Upper lobe of left lung (tissue), 6 donors: Measurements from ENCODE around the gene MAP1B. TPM values are rescaled to one million over a fixed set of nuclear protein-coding genes. Genes with fewer than 3 reads are reported as not detected.

Source experiments
- ATAC-seq, 2 donors: fragments of 200-7000 bp; cut with Tn5 transposase; one replicate each; pipeline ENCODE4 v1.9.1; 2022; ENCODE audit warnings: mild to moderate bottlenecking in 2 of 2, moderate library complexity in 2 of 2; ENCODE audit not compliant: low FRiP score in 2 of 2
- DNase-seq, 2 donors: peaks; one replicate each; pipeline ENCODE4 v3.0.0-alpha.2; 2019 to 2020
- H3K27ac ChIP-seq, 4 donors: fragments of 200-600 bp; sonication (generic); one replicate each; pipeline ENCODE4 v1.5.1; 2016 to 2019
- H3K27me3 ChIP-seq, 4 donors: fragments of 200-600 bp; sonication (generic); one replicate each; pipeline ENCODE4 v1.5.1; 2017 to 2019
- H3K36me3 ChIP-seq, 4 donors: fragments of 200-600 bp; sonication (generic); one replicate each; pipeline ENCODE4 v1.5.1; 2016 to 2019
- H3K4me1 ChIP-seq, 4 donors: fragments of 200-600 bp; sonication (generic); one replicate each; pipeline ENCODE4 v1.5.1; 2018 to 2019
- H3K4me3 ChIP-seq, 4 donors: fragments of 200-600 bp; sonication (generic); one replicate each; pipeline ENCODE4 v1.5.1; 2017 to 2019; ENCODE audit warnings: mild to moderate bottlenecking in 2 of 4, moderate library complexity in 1 of 4
- H3K9me3 ChIP-seq, 4 donors: fragments of 200-600 bp; sonication (generic); one replicate each; pipeline ENCODE4 v1.5.1; 2018 to 2019
- EP300 ChIP-seq, 4 donors: sonication (generic); formaldehyde crosslinking; IDR thresholded peaks; one replicate each; pipeline ENCODE4 v1.5.1; 2017; ENCODE audit warnings: antibody characterized with exemption in 4 of 4, control low read depth in 2 of 4
- POLR2A ChIP-seq, 4 donors: fragments of 450-650 bp; IDR thresholded peaks; one replicate each; pipeline ENCODE4 v1.5.1; 2016 to 2017; ENCODE audit warnings: antibody characterized with exemption in 4 of 4, mild to moderate bottlenecking in 2 of 4
- POLR2AphosphoS5 ChIP-seq, 2 donors: sonication (generic); formaldehyde crosslinking; IDR thresholded peaks; one replicate each; pipeline ENCODE4 v1.5.1; 2017; ENCODE audit warnings: antibody characterized with exemption in 2 of 2
- WGBS, 2 donors: methylation state at CpG; one replicate each; pipeline ENCODE4 v1.1.5; 2017 to 2018; 5-methylcytosine and 5-hydroxymethylcytosine counted together
- total RNA-seq, 6 donors: library from RNA; depleted of rRNA in 4 of 6; stranded (reverse); fragments of >200 nt in 4 of 6; gene quantifications; one replicate each; pipeline versions ENCODE4 v1.1.0 to v1.2.1, GENCODE V29; 2016 to 2021
- TF ChIP-seq, protein P1 (sequence below), 6 experiments: fragments of 450-650 bp in 4 of 6; fragments of 200-600 bp in 2 of 6; sonication (generic) in 2 of 6; IDR thresholded peaks; one replicate each; pipeline ENCODE4 v1.5.1; 2016 to 2019; ENCODE audit warnings: antibody characterized with exemption in 6 of 6
- donor health status: DM: no; HTN: no; CAD: no; lungs with moderate emphysema.
- donor health status: DM: no; HTN: yes; CAD: no; lungs with severe emphysema.

The MAP1B gene
- total RNA-seq, 6 donors from 2014 or later: 21.6 to 59.4 (median 38.0) TPM

GRCh38 chr5:72112389-72112788 lies 5.1 kb downstream of the MAP1B start:
- DNase-seq (no peak), ATAC-seq (no peak)
- peaks cover 6 to 18% (median 16%) of the 10 kb centered on the region in 4 donors for H3K4me1 ChIP-seq
- peaks cover 0 to 13% (median 5%) of the 10 kb centered on the region in 4 donors for H3K27me3 ChIP-seq
- H3K36me3 ChIP-seq: no peaks in the 10 kb centered on the region
- WGBS, 2 donors: 92 to 94% methylated on average over 1 of the region's 1 CpG
- no peaks in the 10 kb centered on the region for H3K9me3 ChIP-seq
- H3K4me3 ChIP-seq: no peak overlapping the region
- no peak overlapping the region for H3K27ac ChIP-seq
- TF ChIP-seq POLR2AphosphoS5 (IDR thresholded peaks at IDR 0.05): no peak
- TF ChIP-seq EP300 (IDR thresholded peaks at IDR 0.05): no peak
- TF ChIP-seq, protein P1, sequence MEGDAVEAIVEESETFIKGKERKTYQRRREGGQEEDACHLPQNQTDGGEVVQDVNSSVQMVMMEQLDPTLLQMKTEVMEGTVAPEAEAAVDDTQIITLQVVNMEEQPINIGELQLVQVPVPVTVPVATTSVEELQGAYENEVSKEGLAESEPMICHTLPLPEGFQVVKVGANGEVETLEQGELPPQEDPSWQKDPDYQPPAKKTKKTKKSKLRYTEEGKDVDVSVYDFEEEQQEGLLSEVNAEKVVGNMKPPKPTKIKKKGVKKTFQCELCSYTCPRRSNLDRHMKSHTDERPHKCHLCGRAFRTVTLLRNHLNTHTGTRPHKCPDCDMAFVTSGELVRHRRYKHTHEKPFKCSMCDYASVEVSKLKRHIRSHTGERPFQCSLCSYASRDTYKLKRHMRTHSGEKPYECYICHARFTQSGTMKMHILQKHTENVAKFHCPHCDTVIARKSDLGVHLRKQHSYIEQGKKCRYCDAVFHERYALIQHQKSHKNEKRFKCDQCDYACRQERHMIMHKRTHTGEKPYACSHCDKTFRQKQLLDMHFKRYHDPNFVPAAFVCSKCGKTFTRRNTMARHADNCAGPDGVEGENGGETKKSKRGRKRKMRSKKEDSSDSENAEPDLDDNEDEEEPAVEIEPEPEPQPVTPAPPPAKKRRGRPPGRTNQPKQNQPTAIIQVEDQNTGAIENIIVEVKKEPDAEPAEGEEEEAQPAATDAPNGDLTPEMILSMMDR (IDR thresholded peaks at IDR 0.05): no peak
- no peak for TF ChIP-seq POLR2A (IDR thresholded peaks at IDR 0.05)

GRCh38 chr5:72114629-72115028 lies 7.4 kb downstream of the MAP1B start:
- WGBS, 2 donors: 76 to 85% methylated on average over 2 of the region's 2 CpGs
- H3K27me3 ChIP-seq: no peaks in the 10 kb centered on the region
- H3K9me3 ChIP-seq: peaks cover 0 to 3% (median 0%) of the 10 kb centered on the region in 4 donors
- no peak overlapping the region for H3K27ac ChIP-seq
- H3K4me1 ChIP-seq: no peaks in the 10 kb centered on the region
- ATAC-seq (no peak), DNase-seq (no peak)
- no peaks in the 10 kb centered on the region for H3K36me3 ChIP-seq
- no peak overlapping the region for H3K4me3 ChIP-seq
- TF ChIP-seq EP300 (IDR thresholded peaks at IDR 0.05) (no peak), POLR2A (IDR thresholded peaks at IDR 0.05) (no peak), POLR2AphosphoS5 (IDR thresholded peaks at IDR 0.05) (no peak)
- TF ChIP-seq, protein P1 (IDR thresholded peaks at IDR 0.05): no peak

- Histone ChIP-seq H3K36me3 (no peaks in the 10 kb centered on the region), H3K4me1 (no peaks in the 10 kb centered on the region), H3K27ac (no peak overlapping the region), H3K9me3 (peaks cover 0 to 3% (median 0%) of the 10 kb centered on the region in 4 donors), H3K27me3 (no peaks in the 10 kb centered on the region), H3K4me3 (no peak overlapping the region)
- TF ChIP-seq, protein P1 (IDR thresholded peaks at IDR 0.05): no peak
- no peak for TF ChIP-seq POLR2A (IDR thresholded peaks at IDR 0.05)
- TF ChIP-seq POLR2AphosphoS5 (IDR thresholded peaks at IDR 0.05): no peak
- no peak for TF ChIP-seq EP300 (IDR thresholded peaks at IDR 0.05)
- ATAC-seq: no peak
- DNase-seq: no peak
Measured at GRCh38 chr5:72115296-72115695, 8.0 kb downstream of the MAP1B start.

- no peak for TF ChIP-seq POLR2A (IDR thresholded peaks at IDR 0.05)
- no peak for TF ChIP-seq POLR2AphosphoS5 (IDR thresholded peaks at IDR 0.05)
- TF ChIP-seq, protein P1 (IDR thresholded peaks at IDR 0.05): no peak
- Histone ChIP-seq H3K9me3 (peaks cover 0 to 3% (median 0%) of the 10 kb centered on the region in 4 donors), H3K36me3 (no peaks in the 10 kb centered on the region), H3K4me3 (no peak overlapping the region), H3K4me1 (no peaks in the 10 kb centered on the region), H3K27ac (no peak overlapping the region), H3K27me3 (no peaks in the 10 kb centered on the region)
- DNase-seq (no peak), ATAC-seq (no peak)
Measured at GRCh38 chr5:72117307-72117706, 10.0 kb downstream of the MAP1B start.

DNA sequence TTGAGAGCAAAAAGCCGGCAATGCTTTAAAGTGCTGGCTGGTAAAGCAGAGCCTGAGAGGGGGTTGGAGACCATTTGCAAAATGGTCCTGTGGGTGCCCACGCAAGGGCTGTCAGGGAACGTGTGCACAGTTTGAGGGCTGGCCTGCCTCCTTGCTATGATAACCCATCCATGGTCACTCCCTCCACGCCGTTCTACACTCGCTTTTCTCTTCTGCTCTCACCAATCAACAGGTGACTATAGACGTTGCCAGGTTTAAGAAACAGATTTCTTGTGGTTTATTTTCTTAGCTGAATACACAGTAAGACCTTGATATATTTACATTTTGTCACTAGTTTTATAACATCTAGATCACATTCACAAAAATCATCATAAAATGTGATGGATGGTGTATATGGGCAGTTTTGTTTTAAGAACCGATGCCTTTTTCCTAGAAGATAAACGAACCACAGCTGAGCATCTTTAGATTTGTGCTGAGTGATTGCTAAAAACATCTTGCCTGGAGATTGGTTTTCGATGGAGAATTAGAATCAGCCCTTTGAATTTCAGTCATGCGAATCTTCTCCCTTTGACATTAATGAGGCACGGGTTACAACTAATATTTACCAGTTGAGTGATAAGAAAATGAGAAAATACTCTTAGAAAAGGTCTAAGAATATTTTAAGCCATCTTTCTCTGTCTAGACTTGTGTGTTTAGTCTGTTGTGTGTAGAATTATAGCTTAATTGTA lies 13.9 kb downstream of the MAP1B start:
- peaks cover 0 to 3% (median 0%) of the 10 kb centered on the region in 4 donors for H3K9me3 ChIP-seq
- TF ChIP-seq EP300 (IDR thresholded peaks at IDR 0.05) (no peak), POLR2A (IDR thresholded peaks at IDR 0.05) (no peak), POLR2AphosphoS5 (IDR thresholded peaks at IDR 0.05) (no peak)
- TF ChIP-seq, protein P1 (IDR thresholded peaks at IDR 0.05): no peak
- ATAC-seq (no peak), DNase-seq (no peak)
- no peak overlapping the region for H3K4me3 ChIP-seq
- no peaks in the 10 kb centered on the region for H3K4me1 ChIP-seq
- 69 to 75% methylated on average over 12 of the region's 12 CpGs for WGBS, 2 donors
- no peaks in the 10 kb centered on the region for H3K27me3 ChIP-seq
- H3K36me3 ChIP-seq: no peaks in the 10 kb centered on the region
- no peak overlapping the region for H3K27ac ChIP-seq
